H1 (cell line): ENCODE measurements around the gene PTPN21. TPM values are rescaled to one million over a fixed set of nuclear protein-coding genes. Genes with fewer than 3 reads are reported as not detected.

ENCODE experiments used
- CTCF ChIA-PET: fragments of 300-600 bp; sonication (Branson Sonifier 250); formaldehyde crosslinking; loops from one replicate; lab custom pipeline; 2021; ENCODE audit not compliant: partially characterized antibody; lab: Charles Lee
- POLR2A ChIA-PET: fragments of 300-600 bp; sonication (Branson Sonifier 250); formaldehyde crosslinking; loops from one replicate; lab custom pipeline; 2021; ENCODE audit warnings: inconsistent platforms; ENCODE audit not compliant: partially characterized antibody; lab: Charles Lee
- DNase-seq, 2 experiments: peaks; one replicate each; pipeline versions ENCODE4 v3.0.0 to v3.0.0-alpha.2; 2010 to 2022; ENCODE audit warnings: low spot score in 2 of 2, low read depth in 1 of 2, mixed read lengths in 1 of 2
- FAIRE-seq: peaks from 2 replicates; lab custom pipeline; 2011; peaks lifted over from hg19 to GRCh38; lab: Jason Lieb, UNC
- H2AFZ ChIP-seq: 2 replicates; pipeline ENCODE4 v1.8.1; 2012; ENCODE audit warnings: low read length, inconsistent platforms
- H2AK5ac ChIP-seq: 2 replicates; pipeline ENCODE4 v1.6.1; 2013; ENCODE audit warnings: low read depth, low read length
- H2BK120ac ChIP-seq: replicated peaks from 2 replicates; pipeline ENCODE3; 2013; ENCODE audit warnings: low read depth, low read length, inconsistent platforms
- H2BK12ac ChIP-seq: 2 replicates; pipeline ENCODE4 v1.6.1; 2013; ENCODE audit warnings: low read depth, low read length
- H2BK15ac ChIP-seq: 2 replicates; pipeline ENCODE4 v1.6.1; 2013; ENCODE audit warnings: low read length
- H2BK20ac ChIP-seq: 2 replicates; pipeline ENCODE4 v1.6.1; 2013; ENCODE audit warnings: low read length
- H2BK5ac ChIP-seq: 2 replicates; pipeline ENCODE4 v1.6.1; 2013; ENCODE audit warnings: low read depth, low read length
- H3K14ac ChIP-seq: 2 replicates; pipeline ENCODE4 v1.6.1; 2013; ENCODE audit warnings: inconsistent platforms; ENCODE audit not compliant: insufficient read length
- H3K18ac ChIP-seq: 2 replicates; pipeline ENCODE4 v1.6.1; 2013; ENCODE audit warnings: low read length; ENCODE audit errors: extremely low read depth
- H3K23ac ChIP-seq: 2 replicates; pipeline ENCODE4 v1.6.1; 2013; ENCODE audit warnings: inconsistent platforms; ENCODE audit not compliant: insufficient read length
- H3K23me2 ChIP-seq: 2 replicates; pipeline ENCODE4 v1.6.1; 2013; ENCODE audit warnings: low read depth, low read length
- H3K27ac ChIP-seq: 2 replicates; pipeline ENCODE4 v1.6.1; 2011; ENCODE audit warnings: low read depth, low read length, inconsistent platforms
- H3K27me3 ChIP-seq, 4 experiments: replicated peaks in 1 of 4; 1 replicate in 1 of 4; 2 replicates in 3 of 4; pipeline versions ENCODE4 v1.6.1 to v1.8.1; 2011 to 2013; ENCODE audit warnings: low read length in 3 of 4, mild to moderate bottlenecking in 3 of 4, inconsistent platforms in 2 of 4, mixed read lengths in 2 of 4, moderate library complexity in 1 of 4; ENCODE audit not compliant: control insufficient read depth in 3 of 4, insufficient read depth in 3 of 4; ENCODE audit errors: extremely low read depth in 1 of 4
- H3K36me3 ChIP-seq, 4 experiments: 2 replicates each; pipeline versions ENCODE4 v1.6.1 to v1.8.1; 2011 to 2013; ENCODE audit warnings: mild to moderate bottlenecking in 4 of 4, low read length in 3 of 4, moderate library complexity in 2 of 4, control low read depth in 1 of 4, inconsistent platforms in 1 of 4; ENCODE audit not compliant: insufficient read depth in 4 of 4, control insufficient read depth in 2 of 4
- H3K4ac ChIP-seq: replicated peaks from 2 replicates; pipeline ENCODE3; 2013; ENCODE audit warnings: low read length, low read depth, mixed read lengths, inconsistent platforms; ENCODE audit not compliant: insufficient read length
- H3K4me1 ChIP-seq, 4 experiments: replicated peaks in 1 of 4; 1 replicate in 1 of 4; 2 replicates in 3 of 4; pipeline versions ENCODE4 v1.6.1 to v1.8.1; 2011 to 2013; ENCODE audit warnings: low read length in 3 of 4, inconsistent platforms in 2 of 4, mixed read lengths in 1 of 4; ENCODE audit not compliant: insufficient read depth in 4 of 4, control insufficient read depth in 3 of 4
- H3K4me2 ChIP-seq, 2 experiments: 2 replicates each; pipeline versions ENCODE4 v1.6.1 to v1.8.1; 2011 to 2013; ENCODE audit warnings: low read depth in 2 of 2, low read length in 2 of 2, control low read depth in 1 of 2, inconsistent platforms in 1 of 2, mild to moderate bottlenecking in 1 of 2; ENCODE audit not compliant: insufficient read depth in 1 of 2
- H3K4me3 ChIP-seq, 4 experiments: fragments of 200-600, 300-600 bp in 1 of 4; sonication (generic), shearing (Covaris generic), sonication (Bioruptor Twin) in 1 of 4; 2 replicates each; pipeline versions ENCODE4 v1.5.1 to v1.8.1; 2011 to 2016; ENCODE audit warnings: low read length in 4 of 4, low read depth in 3 of 4, control low read depth in 2 of 4, inconsistent platforms in 2 of 4, mild to moderate bottlenecking in 2 of 4, mixed read lengths in 1 of 4, moderate library complexity in 1 of 4; ENCODE audit not compliant: insufficient read depth in 2 of 4; ENCODE audit errors: extremely low read depth in 1 of 4
- H3K56ac ChIP-seq: replicated peaks from 2 replicates; pipeline ENCODE3; 2013; ENCODE audit warnings: low read depth, mild to moderate bottlenecking, mixed read lengths, low read length, inconsistent platforms; ENCODE audit not compliant: insufficient read length
- H3K79me1 ChIP-seq: 2 replicates; pipeline ENCODE4 v1.6.1; 2013; ENCODE audit warnings: low read depth, low read length, control low read depth
- H3K79me2 ChIP-seq, 2 experiments: 2 replicates each; pipeline versions ENCODE4 v1.6.1 to v1.8.1; 2012 to 2013; ENCODE audit warnings: low read length in 2 of 2, mild to moderate bottlenecking in 2 of 2, inconsistent platforms in 1 of 2; ENCODE audit not compliant: insufficient read depth in 2 of 2, control insufficient read depth in 1 of 2
- H3K9ac ChIP-seq, 4 experiments: replicated peaks in 1 of 4; 1 replicate in 1 of 4; 2 replicates in 3 of 4; pipeline versions ENCODE4 v1.6.1 to v1.8.1; 2011 to 2013; ENCODE audit warnings: low read depth in 3 of 4, low read length in 3 of 4, control low read depth in 2 of 4, mild to moderate bottlenecking in 2 of 4, moderate library complexity in 2 of 4, inconsistent platforms in 1 of 4; ENCODE audit errors: extremely low read depth in 1 of 4
- H3K9me3 ChIP-seq, 2 experiments: 2 replicates each; pipeline versions ENCODE4 v1.6.1 to v1.8.1; 2012 to 2013; ENCODE audit warnings: mild to moderate bottlenecking in 2 of 2, moderate library complexity in 2 of 2, control low read depth in 1 of 2, inconsistent platforms in 1 of 2, low read depth in 1 of 2, low read length in 1 of 2, mixed read lengths in 1 of 2; ENCODE audit not compliant: insufficient read depth in 2 of 2
- H4K20me1 ChIP-seq, 2 experiments: replicated peaks in 1 of 2; 2 replicates each; pipeline versions ENCODE3 to v1.8.1; 2011 to 2013; ENCODE audit warnings: inconsistent platforms in 2 of 2, low read length in 2 of 2, mild to moderate bottlenecking in 1 of 2; ENCODE audit not compliant: insufficient read depth in 2 of 2, control insufficient read depth in 1 of 2
- H4K5ac ChIP-seq: 2 replicates; pipeline ENCODE4 v1.6.1; 2013; ENCODE audit warnings: low read length, low read depth, mixed read lengths, inconsistent platforms; ENCODE audit not compliant: insufficient read length
- H4K8ac ChIP-seq: 2 replicates; pipeline ENCODE4 v1.8.0; 2013; ENCODE audit warnings: mild to moderate bottlenecking, moderate library complexity, low read length, inconsistent platforms; ENCODE audit not compliant: insufficient read depth; ENCODE audit errors: extremely low read depth
- H4K91ac ChIP-seq: replicated peaks from 2 replicates; pipeline ENCODE3; 2013; ENCODE audit warnings: low read length, mixed read lengths, inconsistent platforms; ENCODE audit not compliant: insufficient read length
- BCL11A ChIP-seq, 2 experiments: IDR thresholded peaks; one replicate each; pipeline ENCODE4 v1.6.1; 2011; ENCODE audit warnings: low read depth in 2 of 2, low read length in 2 of 2, mild to moderate bottlenecking in 2 of 2
- CBX5 ChIP-seq: fragments of 300-800, 300-1000 bp; sonication (generic); IDR thresholded peaks from 2 replicates; pipeline ENCODE4 v1.7.1; 2016; ENCODE audit warnings: antibody characterized with exemption, low read length, low read depth
- GABPA ChIP-seq: IDR thresholded peaks from 2 replicates; pipeline ENCODE4 v1.6.1; 2011; ENCODE audit warnings: mild to moderate bottlenecking, low read length, moderate library complexity, borderline replicate concordance; ENCODE audit not compliant: insufficient read depth
- MAX ChIP-seq: IDR thresholded peaks from 2 replicates; pipeline ENCODE4 v1.6.1; 2012; ENCODE audit warnings: inconsistent platforms
- POLR2AphosphoS5 ChIP-seq: IDR thresholded peaks from 2 replicates; pipeline ENCODE4 v1.6.1; 2011; ENCODE audit warnings: low read depth, low read length
- RFX5 ChIP-seq: IDR thresholded peaks from 2 replicates; pipeline ENCODE4 v1.6.1; 2011; ENCODE audit warnings: low read depth, low read length, improper control_type of control experiment, borderline replicate concordance
- TAF7 ChIP-seq: optimal IDR thresholded peaks from 2 replicates; pipeline ENCODE3; 2011; ENCODE audit warnings: low read depth, mild to moderate bottlenecking, inconsistent platforms, low read length, moderate library complexity, borderline replicate concordance
- TBP ChIP-seq: IDR thresholded peaks from 2 replicates; pipeline ENCODE4 v1.6.1; 2011; ENCODE audit warnings: low read depth, low read length, improper control_type of control experiment
- WGBS, 2 experiments: shearing (Covaris generic) in 1 of 2; methylation state at CpG; one replicate each; pipeline versions ENCODE4 v1.1.6 to v1.1.7; 2013 to 2015; ENCODE audit warnings: low lambda C conversion rate in 2 of 2, mixed read lengths in 2 of 2, inconsistent platforms in 1 of 2, low coverage in 1 of 2, missing lambda C conversion rate in 1 of 2; ENCODE audit not compliant: insufficient replicate concordance in 2 of 2, insufficient coverage in 1 of 2, insufficient read length in 1 of 2; ENCODE audit errors: extremely low coverage in 1 of 2, missing lambda C conversion rate in 1 of 2; 5-methylcytosine and 5-hydroxymethylcytosine counted together
- polyA plus RNA-seq, 7 experiments: library from polyadenylated mRNA; depleted of rRNA in 3 of 7; stranded (reverse) in 5 of 7; unstranded in 2 of 7; fragments of >200 nt in 5 of 7; fragments of 200-250 nt in 2 of 7; gene quantifications; 1 replicate in 5 of 7; 2 replicates in 1 of 7; 4 replicates in 1 of 7; pipeline versions ENCODE4 v1.2.1 to v1.2.3, GENCODE V29; 2011 to 2013; ENCODE audit warnings: missing spikeins in 2 of 7, mixed read lengths in 2 of 7
- total RNA-seq: library from RNA; stranded (reverse); fragmentation: NEBNext Ultra II Directional; extraction: Animal tissue kit (Norgen Biotek cat#: 25700); gene quantifications from 2 replicates; pipeline ENCODE4 v1.2.1, GENCODE V29; 2021
- TF ChIP-seq, protein P1 (sequence below): IDR thresholded peaks from 2 replicates; pipeline ENCODE4 v1.6.1; 2012; ENCODE audit warnings: low read length, inconsistent platforms
- TF ChIP-seq, protein P2 (sequence below): IDR thresholded peaks from 2 replicates; pipeline ENCODE4 v1.6.1; 2011; ENCODE audit warnings: low read length, improper control_type of control experiment

The PTPN21 gene
- total and polyA plus RNA-seq, 2 of the 8 experiments (the other 6 are each of a cell fraction or from before 2014, with no cell fraction given): 6.5 to 16.1 TPM

- Histone ChIP-seq H3K23me2 (no peaks in the 10 kb centered on the region), H3K23ac (no peak overlapping the region), H3K79me1 (no peaks in the 10 kb centered on the region), H3K4me2 (no peak overlapping the region), H3K4me1 (no peaks in the 10 kb centered on the region), H3K27me3 (no peaks in the 10 kb centered on the region), H4K5ac (no peak overlapping the region), H3K9me3 (no peaks in the 10 kb centered on the region), H3K27ac (no peak overlapping the region), H3K9ac (no peak overlapping the region), H2AK5ac (no peak overlapping the region), H2AFZ (no peak overlapping the region), H4K8ac (no peak overlapping the region; the same call in 1 of the 2 replicates), H3K56ac (no peak overlapping the region), H4K20me1 (no peaks in the 10 kb centered on the region), H2BK15ac (no peak overlapping the region), H3K4me3 (no peak overlapping the region), H3K4ac (no peak overlapping the region), H4K91ac (no peak overlapping the region), H3K36me3 (peaks cover 2 to 32% (median 14%) of the 10 kb centered on the region in 4 experiments; a peak in 7 of 8 replicates), H2BK120ac (no peak overlapping the region), H3K18ac (no peak overlapping the region), H2BK12ac (no peak overlapping the region), H2BK20ac (no peak overlapping the region), H3K79me2 (0 out of 4 replicates have a peak, but pooled peaks cover 0 to 2% of the 10 kb centered on the region in 2 experiments), H2BK5ac (no peak overlapping the region), H3K14ac (no peak overlapping the region)
- 88% methylated on average over 7 of the region's 7 CpGs; no CpG with 5 or more reads in 1 of the 2 experiments for WGBS, 2 experiments
- CTCF ChIA-PET: interaction anchor here (1.0 to 2.0 kb wide), 3 partner anchors 12 to 287 kb away, joined by 3 to 13 read pairs (median 3); no protein-coding TSS in a partner anchor
- DNase-seq (no peak), FAIRE-seq (no peak)
- POLR2A ChIA-PET: no interaction called here
- TF ChIP-seq, protein P1, sequence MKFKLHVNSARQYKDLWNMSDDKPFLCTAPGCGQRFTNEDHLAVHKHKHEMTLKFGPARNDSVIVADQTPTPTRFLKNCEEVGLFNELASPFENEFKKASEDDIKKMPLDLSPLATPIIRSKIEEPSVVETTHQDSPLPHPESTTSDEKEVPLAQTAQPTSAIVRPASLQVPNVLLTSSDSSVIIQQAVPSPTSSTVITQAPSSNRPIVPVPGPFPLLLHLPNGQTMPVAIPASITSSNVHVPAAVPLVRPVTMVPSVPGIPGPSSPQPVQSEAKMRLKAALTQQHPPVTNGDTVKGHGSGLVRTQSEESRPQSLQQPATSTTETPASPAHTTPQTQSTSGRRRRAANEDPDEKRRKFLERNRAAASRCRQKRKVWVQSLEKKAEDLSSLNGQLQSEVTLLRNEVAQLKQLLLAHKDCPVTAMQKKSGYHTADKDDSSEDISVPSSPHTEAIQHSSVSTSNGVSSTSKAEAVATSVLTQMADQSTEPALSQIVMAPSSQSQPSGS: no peak
- no peak for TF ChIP-seq TAF7
- no peak for TF ChIP-seq RFX5
- TF ChIP-seq TBP: no peak
- TF ChIP-seq BCL11A (IDR thresholded peaks at IDR 0.05; ENCODE audit: low read depth in 2 of 2, low read length in 2 of 2): no peak
- no peak for TF ChIP-seq MAX
- TF ChIP-seq, protein P2, sequence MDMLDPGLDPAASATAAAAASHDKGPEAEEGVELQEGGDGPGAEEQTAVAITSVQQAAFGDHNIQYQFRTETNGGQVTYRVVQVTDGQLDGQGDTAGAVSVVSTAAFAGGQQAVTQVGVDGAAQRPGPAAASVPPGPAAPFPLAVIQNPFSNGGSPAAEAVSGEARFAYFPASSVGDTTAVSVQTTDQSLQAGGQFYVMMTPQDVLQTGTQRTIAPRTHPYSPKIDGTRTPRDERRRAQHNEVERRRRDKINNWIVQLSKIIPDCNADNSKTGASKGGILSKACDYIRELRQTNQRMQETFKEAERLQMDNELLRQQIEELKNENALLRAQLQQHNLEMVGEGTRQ: no peak
- TF ChIP-seq CBX5: no peak
- TF ChIP-seq POLR2AphosphoS5: no peak
- TF ChIP-seq GABPA: no peak
Observed at GRCh38 chr14:88476214-88476774, 78.5 kb downstream of the PTPN21 start.
